Subcutaneous adipose tissue (tissue), 4 donors: Measurements from ENCODE around the gene CHTF18. TPM values are rescaled to one million over a fixed set of nuclear protein-coding genes. Genes with fewer than 3 reads are reported as not detected.

Experiments used
- total RNA-seq, 4 donors: library from RNA; depleted of rRNA; stranded (reverse); fragments of >200 nt; gene quantifications; one replicate each; pipeline ENCODE4 v1.1.0, GENCODE V29; 2016
- TF ChIP-seq, protein P1 (sequence below): fragments of 450-650 bp; IDR thresholded peaks from one replicate; pipeline ENCODE4 v1.5.1; 2016; ENCODE audit warnings: low read depth, mild to moderate bottlenecking, control low read depth, antibody characterized with exemption, moderate library complexity

The CHTF18 gene
- total RNA-seq, 4 donors from 2014 or later = 4.4 to 16.0 (median 8.9) TPM

DNA sequence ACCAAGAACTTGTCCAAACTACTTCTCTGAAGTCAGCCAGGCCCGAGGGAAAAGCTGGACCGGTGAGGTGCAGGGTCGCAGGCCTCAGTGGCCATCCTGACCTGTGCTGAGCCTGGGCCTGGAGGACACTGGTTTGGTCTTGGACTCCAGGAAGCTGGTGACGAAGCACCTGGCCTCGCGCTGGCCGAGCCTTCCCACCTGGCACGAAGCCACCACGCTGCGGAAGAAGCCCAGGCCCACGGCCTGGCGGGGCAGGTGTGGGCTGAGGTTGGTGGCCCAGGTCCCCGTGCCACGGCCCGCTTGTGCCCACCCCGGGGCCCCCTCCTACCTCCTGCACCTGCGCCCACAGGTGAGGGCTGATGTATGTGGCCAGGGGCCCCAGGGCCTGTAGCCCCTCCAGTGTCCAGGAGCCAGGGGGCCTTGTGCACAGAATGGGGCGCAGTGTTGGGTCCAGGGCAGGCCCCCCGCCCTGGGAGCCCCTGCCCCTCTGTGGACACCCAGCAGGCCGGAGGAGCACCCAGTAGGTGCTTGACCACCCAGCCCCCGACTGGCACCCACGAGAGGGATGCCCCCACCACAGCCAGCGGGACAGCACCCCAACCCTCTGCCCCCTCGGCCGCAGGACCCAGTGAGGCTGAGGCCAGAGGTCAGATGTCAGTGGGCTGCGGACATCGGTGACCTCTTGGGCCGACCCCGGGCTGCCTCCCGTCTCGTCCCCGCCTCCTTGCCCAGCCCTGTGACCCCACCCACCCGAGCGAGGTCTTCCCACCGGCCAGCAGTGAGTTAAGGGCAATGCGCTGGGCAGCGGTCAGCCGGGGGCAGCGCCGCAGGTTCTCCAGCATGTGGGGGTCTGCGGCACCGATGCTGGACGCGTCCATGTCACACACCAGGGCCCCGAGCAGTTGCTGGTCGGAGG is 14.1 kb upstream of the CHTF18 start:
- TF ChIP-seq, protein P1, sequence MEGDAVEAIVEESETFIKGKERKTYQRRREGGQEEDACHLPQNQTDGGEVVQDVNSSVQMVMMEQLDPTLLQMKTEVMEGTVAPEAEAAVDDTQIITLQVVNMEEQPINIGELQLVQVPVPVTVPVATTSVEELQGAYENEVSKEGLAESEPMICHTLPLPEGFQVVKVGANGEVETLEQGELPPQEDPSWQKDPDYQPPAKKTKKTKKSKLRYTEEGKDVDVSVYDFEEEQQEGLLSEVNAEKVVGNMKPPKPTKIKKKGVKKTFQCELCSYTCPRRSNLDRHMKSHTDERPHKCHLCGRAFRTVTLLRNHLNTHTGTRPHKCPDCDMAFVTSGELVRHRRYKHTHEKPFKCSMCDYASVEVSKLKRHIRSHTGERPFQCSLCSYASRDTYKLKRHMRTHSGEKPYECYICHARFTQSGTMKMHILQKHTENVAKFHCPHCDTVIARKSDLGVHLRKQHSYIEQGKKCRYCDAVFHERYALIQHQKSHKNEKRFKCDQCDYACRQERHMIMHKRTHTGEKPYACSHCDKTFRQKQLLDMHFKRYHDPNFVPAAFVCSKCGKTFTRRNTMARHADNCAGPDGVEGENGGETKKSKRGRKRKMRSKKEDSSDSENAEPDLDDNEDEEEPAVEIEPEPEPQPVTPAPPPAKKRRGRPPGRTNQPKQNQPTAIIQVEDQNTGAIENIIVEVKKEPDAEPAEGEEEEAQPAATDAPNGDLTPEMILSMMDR = no peak

DNA sequence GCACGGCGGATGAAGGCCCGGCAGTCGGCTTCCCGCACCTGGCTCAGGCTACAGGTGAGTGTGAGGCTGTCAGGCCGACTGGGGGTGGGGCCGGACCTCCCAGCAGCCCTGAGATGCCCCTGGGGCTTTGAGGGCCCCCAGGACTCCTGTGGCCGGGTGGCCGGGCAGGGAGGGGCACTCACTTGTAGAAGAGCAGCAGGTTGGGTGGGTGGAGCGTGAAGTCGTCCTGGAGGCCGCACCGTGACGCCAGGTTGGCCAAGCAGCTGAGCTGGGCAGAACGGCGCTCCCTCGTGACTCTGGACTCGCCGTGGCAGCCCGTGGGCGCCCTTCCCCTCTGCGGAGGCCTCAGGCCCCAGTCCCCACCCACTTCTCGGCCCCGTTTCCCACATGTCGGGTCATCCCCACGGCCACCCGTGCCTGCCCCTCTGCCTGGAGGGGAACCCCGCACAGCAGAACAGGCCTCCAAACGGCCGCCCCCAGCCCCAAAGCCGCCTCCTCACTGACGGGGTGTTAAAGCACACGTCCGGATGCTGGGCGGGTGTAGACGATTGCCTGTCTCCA is 13.1 kb upstream of the CHTF18 start:
- TF ChIP-seq, protein P1 = no peak

DNA sequence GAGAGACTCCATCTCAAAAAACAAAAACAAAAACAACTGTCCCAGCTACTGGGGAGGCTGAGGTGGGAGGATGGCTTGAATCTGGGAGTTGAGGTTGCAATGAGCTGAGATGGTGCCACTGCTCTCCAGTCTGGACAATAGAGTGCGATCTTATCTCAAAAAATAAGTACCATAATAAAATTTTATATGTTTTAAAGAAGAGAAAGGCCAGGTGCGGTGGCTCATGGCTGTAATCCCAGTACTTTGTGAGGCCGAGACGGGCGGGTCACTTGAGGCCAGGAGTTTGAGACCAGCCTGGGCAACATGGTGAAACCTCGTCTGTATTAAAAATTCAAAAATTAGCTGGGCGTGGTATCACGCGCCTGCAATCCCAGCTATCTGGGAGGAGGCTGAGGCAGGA is 11.6 kb upstream of the CHTF18 start:
- TF ChIP-seq, protein P1 = no peak

DNA sequence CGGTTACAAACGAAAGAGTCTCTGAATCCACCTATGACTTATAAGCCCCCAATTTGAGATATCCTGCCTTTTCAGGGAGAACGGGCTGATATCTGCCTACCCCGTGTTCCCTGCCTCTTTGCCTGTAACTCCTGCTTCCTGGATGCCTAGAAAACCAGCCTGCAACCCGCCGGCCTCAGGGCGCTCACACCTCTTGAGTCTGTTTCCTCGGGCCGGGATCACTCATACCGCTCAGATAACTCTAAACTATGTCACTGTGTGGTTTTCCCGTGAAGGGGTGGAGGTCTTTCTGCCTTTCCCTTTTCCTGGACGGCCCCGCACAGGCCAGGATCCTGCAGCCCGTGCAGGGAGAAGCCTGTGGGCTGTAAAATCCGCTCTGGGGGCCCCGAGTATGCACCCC is 10.6 kb upstream of the CHTF18 start:
- TF ChIP-seq, protein P1 = no peak

GRCh38 chr16:778447-778846 is 10.0 kb upstream of the CHTF18 start:
- TF ChIP-seq, protein P1 = no peak

- TF ChIP-seq, protein P1 = no peak
Measured at GRCh38 chr16:778909-779527, 9.4 kb upstream of the CHTF18 start.

DNA sequence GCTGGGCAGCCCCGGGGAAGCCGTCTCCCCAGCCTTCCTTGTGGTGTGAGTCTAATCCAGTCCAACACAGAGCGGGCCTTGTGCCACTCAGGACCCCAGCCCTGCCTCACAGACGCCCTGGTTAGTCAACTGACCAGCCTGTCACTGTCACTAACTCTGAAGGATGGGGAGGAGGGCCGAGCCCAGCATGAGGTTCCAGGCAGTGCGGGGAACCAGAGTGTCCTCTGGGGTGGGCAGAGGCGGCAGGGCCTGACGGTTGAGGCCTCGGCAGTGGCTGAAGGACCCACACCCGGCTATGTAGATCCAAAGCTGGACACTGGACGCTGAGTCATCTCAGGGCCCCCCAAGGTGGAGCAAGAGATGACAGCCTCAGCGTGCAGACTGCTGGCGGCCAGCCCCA is 8.9 kb upstream of the CHTF18 start:
- TF ChIP-seq, protein P1 = no peak
